Measurements from ENCODE around the gene RPL13A. TPM values are rescaled to one million over a fixed set of nuclear protein-coding genes. Genes with fewer than 3 reads are reported as not detected.

RPL13A gene
- total and polyA plus RNA-seq, 2 of the 13 experiments (the other 11 are each of a cell fraction or from before 2014, with no cell fraction given): 2,601 to 3,407 TPM

DNA sequence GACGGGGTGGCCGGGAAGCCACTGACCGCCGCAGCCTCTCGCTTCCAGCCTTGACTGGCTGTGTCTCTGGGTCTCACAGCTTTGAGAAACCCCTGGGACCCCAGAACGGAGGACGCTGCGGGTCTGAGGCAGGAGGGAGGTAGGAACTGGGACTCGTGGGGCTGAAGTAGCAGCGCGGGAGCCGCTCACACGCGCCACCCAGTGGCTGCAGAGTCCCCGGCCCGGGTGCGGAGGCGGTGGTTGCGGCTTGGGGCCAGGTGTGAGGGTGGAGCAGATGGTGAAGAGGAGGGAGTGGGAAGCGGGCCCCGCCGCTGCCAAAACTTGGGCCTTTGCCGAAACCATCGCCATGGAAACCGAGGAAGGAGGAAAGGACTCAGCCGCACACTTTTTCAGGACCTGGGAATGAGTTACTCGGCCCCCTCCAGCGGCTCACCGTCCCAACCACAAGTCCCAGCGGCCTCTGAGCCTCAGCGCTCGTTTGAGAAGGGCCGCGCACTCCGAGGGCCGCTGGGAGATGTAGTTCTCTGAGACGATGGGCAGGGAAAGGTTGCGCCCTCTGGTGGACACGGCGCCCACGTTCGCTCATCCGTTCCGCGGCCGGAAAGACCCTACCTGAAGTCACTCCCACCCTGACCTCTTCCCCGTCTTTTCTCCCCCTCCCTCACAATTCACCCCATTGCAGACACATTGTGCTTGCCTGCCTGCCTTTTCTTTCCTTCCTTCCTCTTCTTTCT is 43.9 kb upstream of the RPL13A start (continued):
- TF ChIP-seq, protein P1, sequence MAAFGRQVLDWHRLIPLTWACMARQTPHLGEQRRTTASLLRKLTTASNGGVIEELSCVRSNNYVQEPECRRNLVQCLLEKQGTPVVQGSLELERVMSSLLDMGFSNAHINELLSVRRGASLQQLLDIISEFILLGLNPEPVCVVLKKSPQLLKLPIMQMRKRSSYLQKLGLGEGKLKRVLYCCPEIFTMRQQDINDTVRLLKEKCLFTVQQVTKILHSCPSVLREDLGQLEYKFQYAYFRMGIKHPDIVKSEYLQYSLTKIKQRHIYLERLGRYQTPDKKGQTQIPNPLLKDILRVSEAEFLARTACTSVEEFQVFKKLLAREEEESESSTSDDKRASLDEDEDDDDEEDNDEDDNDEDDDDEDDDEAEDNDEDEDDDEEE (CRISPR knock-in tag; IDR thresholded peaks at IDR 0.05): 0 out of 2 replicates have a peak, but pooled peaks have one; percentile 64
- TF ChIP-seq ZNF383 (CRISPR knock-in tag; IDR thresholded peaks at IDR 0.05; ENCODE audit: borderline replicate concordance) (0 out of 2 replicates have a peak, but pooled peaks have one; percentile 62), ZNF350 (CRISPR knock-in tag; IDR thresholded peaks at IDR 0.05; ENCODE audit: borderline replicate concordance, low read depth) (no peak), YEATS4 (CRISPR knock-in tag; IDR thresholded peaks at IDR 0.05; ENCODE audit: borderline replicate concordance) (0 out of 2 replicates have a peak, but pooled peaks have one; percentile 26), MIER2 (CRISPR knock-in tag; IDR thresholded peaks at IDR 0.05) (no peak), HHEX (CRISPR knock-in tag; IDR thresholded peaks at IDR 0.05) (no peak), NFKB2 (CRISPR knock-in tag; IDR thresholded peaks at IDR 0.05; ENCODE audit: borderline replicate concordance) (no peak), ETV6 (CRISPR knock-in tag; conservative IDR thresholded peaks at IDR 0.05) (peak; percentile 51; the same call in 1 of the 2 replicates), MBNL3 (CRISPR knock-in tag; conservative IDR thresholded peaks at IDR 0.05) (no peak), DPF2 (CRISPR knock-in tag; IDR thresholded peaks at IDR 0.05; ENCODE audit: borderline replicate concordance, low read depth) (no peak), ARHGAP35 (CRISPR knock-in tag; IDR thresholded peaks at IDR 0.05; ENCODE audit: borderline replicate concordance) (no peak; the same call in 1 of the 2 replicates), ZNF550 (CRISPR knock-in tag; IDR thresholded peaks at IDR 0.05; ENCODE audit: borderline replicate concordance) (no peak), ELF4 (CRISPR knock-in tag; IDR thresholded peaks at IDR 0.05; ENCODE audit: borderline replicate concordance) (no peak), SYNCRIP (IDR thresholded peaks at IDR 0.05; ENCODE audit: insufficient read depth, low read depth, low read length) (no peak)
- TF ChIP-seq, protein P2, sequence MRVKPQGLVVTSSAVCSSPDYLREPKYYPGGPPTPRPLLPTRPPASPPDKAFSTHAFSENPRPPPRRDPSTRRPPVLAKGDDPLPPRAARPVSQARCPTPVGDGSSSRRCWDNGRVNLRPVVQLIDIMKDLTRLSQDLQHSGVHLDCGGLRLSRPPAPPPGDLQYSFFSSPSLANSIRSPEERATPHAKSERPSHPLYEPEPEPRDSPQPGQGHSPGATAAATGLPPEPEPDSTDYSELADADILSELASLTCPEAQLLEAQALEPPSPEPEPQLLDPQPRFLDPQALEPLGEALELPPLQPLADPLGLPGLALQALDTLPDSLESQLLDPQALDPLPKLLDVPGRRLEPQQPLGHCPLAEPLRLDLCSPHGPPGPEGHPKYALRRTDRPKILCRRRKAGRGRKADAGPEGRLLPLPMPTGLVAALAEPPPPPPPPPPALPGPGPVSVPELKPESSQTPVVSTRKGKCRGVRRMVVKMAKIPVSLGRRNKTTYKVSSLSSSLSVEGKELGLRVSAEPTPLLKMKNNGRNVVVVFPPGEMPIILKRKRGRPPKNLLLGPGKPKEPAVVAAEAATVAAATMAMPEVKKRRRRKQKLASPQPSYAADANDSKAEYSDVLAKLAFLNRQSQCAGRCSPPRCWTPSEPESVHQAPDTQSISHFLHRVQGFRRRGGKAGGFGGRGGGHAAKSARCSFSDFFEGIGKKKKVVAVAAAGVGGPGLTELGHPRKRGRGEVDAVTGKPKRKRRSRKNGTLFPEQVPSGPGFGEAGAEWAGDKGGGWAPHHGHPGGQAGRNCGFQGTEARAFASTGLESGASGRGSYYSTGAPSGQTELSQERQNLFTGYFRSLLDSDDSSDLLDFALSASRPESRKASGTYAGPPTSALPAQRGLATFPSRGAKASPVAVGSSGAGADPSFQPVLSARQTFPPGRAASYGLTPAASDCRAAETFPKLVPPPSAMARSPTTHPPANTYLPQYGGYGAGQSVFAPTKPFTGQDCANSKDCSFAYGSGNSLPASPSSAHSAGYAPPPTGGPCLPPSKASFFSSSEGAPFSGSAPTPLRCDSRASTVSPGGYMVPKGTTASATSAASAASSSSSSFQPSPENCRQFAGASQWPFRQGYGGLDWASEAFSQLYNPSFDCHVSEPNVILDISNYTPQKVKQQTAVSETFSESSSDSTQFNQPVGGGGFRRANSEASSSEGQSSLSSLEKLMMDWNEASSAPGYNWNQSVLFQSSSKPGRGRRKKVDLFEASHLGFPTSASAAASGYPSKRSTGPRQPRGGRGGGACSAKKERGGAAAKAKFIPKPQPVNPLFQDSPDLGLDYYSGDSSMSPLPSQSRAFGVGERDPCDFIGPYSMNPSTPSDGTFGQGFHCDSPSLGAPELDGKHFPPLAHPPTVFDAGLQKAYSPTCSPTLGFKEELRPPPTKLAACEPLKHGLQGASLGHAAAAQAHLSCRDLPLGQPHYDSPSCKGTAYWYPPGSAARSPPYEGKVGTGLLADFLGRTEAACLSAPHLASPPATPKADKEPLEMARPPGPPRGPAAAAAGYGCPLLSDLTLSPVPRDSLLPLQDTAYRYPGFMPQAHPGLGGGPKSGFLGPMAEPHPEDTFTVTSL (CRISPR knock-in tag; IDR thresholded peaks at IDR 0.05; ENCODE audit: borderline replicate concordance): no peak
- TF ChIP-seq, protein P3, sequence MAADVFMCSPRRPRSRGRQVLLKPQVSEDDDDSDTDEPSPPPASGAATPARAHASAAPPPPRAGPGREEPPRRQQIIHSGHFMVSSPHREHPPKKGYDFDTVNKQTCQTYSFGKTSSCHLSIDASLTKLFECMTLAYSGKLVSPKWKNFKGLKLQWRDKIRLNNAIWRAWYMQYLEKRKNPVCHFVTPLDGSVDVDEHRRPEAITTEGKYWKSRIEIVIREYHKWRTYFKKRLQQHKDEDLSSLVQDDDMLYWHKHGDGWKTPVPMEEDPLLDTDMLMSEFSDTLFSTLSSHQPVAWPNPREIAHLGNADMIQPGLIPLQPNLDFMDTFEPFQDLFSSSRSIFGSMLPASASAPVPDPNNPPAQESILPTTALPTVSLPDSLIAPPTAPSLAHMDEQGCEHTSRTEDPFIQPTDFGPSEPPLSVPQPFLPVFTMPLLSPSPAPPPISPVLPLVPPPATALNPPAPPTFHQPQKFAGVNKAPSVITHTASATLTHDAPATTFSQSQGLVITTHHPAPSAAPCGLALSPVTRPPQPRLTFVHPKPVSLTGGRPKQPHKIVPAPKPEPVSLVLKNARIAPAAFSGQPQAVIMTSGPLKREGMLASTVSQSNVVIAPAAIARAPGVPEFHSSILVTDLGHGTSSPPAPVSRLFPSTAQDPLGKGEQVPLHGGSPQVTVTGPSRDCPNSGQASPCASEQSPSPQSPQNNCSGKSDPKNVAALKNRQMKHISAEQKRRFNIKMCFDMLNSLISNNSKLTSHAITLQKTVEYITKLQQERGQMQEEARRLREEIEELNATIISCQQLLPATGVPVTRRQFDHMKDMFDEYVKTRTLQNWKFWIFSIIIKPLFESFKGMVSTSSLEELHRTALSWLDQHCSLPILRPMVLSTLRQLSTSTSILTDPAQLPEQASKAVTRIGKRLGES (CRISPR knock-in tag; IDR thresholded peaks at IDR 0.05; ENCODE audit: borderline replicate concordance): no peak
- TF ChIP-seq, protein P4, sequence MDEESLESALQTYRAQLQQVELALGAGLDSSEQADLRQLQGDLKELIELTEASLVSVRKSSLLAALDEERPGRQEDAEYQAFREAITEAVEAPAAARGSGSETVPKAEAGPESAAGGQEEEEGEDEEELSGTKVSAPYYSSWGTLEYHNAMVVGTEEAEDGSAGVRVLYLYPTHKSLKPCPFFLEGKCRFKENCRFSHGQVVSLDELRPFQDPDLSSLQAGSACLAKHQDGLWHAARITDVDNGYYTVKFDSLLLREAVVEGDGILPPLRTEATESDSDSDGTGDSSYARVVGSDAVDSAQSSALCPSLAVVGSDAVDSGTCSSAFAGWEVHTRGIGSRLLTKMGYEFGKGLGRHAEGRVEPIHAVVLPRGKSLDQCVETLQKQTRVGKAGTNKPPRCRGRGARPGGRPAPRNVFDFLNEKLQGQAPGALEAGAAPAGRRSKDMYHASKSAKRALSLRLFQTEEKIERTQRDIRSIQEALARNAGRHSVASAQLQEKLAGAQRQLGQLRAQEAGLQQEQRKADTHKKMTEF (CRISPR knock-in tag; IDR thresholded peaks at IDR 0.05): peak; percentile 53; the same call in 1 of the 2 replicates

All from HepG2 (cell line).